Measurements from ENCODE around the gene HHAT. TPM values are rescaled to one million over a fixed set of nuclear protein-coding genes. Genes with fewer than 3 reads are reported as not detected.

The HHAT gene
- total RNA-seq, 3 donors from 2014 or later, result 3.8 to 31.6 (median 15.1) TPM

DNA sequence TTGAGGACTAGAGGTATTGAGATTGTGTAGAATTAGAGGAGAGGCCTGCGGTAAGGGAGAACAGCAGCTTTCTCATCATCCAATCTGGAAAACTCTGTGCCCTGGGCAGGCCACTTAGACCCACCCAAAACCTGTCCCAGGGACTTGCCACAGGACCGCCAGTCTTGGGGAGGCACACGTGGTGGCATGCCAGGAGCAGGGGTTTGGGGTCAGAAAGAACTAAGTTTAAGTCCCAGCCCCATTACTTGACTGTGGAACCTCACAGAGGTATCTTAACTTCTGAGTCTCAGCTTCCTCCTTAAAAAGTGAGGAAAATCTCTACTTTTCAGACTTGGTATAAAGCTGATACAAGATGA, 356.6 kb downstream of the HHAT start:
- DNase-seq (ENCODE audit: low spot score in 2 of 2), result no peak
- Histone ChIP-seq H3K4me1 (no peaks in the 10 kb centered on the region), H3K27me3 (no peaks in the 10 kb centered on the region), H3K4me3 (no peak overlapping the region), H3K9me3 (no peaks in the 10 kb centered on the region), H3K36me3 (no peaks in the 10 kb centered on the region), H3K27ac (no peak overlapping the region)
- TF ChIP-seq, protein P1, sequence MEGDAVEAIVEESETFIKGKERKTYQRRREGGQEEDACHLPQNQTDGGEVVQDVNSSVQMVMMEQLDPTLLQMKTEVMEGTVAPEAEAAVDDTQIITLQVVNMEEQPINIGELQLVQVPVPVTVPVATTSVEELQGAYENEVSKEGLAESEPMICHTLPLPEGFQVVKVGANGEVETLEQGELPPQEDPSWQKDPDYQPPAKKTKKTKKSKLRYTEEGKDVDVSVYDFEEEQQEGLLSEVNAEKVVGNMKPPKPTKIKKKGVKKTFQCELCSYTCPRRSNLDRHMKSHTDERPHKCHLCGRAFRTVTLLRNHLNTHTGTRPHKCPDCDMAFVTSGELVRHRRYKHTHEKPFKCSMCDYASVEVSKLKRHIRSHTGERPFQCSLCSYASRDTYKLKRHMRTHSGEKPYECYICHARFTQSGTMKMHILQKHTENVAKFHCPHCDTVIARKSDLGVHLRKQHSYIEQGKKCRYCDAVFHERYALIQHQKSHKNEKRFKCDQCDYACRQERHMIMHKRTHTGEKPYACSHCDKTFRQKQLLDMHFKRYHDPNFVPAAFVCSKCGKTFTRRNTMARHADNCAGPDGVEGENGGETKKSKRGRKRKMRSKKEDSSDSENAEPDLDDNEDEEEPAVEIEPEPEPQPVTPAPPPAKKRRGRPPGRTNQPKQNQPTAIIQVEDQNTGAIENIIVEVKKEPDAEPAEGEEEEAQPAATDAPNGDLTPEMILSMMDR (IDR thresholded peaks at IDR 0.05), result no peak
- TF ChIP-seq POLR2A (IDR thresholded peaks at IDR 0.05) (no peak), POLR2AphosphoS5 (IDR thresholded peaks at IDR 0.05) (no peak)
- intact Hi-C loops (cut with DNase I; ENCODE audit: low total_unique reads), result no loop called here

- intact Hi-C loops (cut with DNase I; ENCODE audit: low total_unique reads), result no loop called here
- H3K27ac ChIP-seq, result no peak overlapping the region
- no peaks in the 10 kb centered on the region for H3K36me3 ChIP-seq
- TF ChIP-seq POLR2A (IDR thresholded peaks at IDR 0.05), result no peak
- no peak for TF ChIP-seq POLR2AphosphoS5 (IDR thresholded peaks at IDR 0.05)
- TF ChIP-seq, protein P1 (IDR thresholded peaks at IDR 0.05), result no peak
- no peak for DNase-seq (ENCODE audit: low spot score in 2 of 2)
- no peaks in the 10 kb centered on the region for H3K9me3 ChIP-seq
- H3K4me1 ChIP-seq, result no peaks in the 10 kb centered on the region
- no peaks in the 10 kb centered on the region for H3K27me3 ChIP-seq
- no peak overlapping the region for H3K4me3 ChIP-seq
Measured at GRCh38 chr1:210686841-210687240, 358.1 kb downstream of the HHAT start.

DNA sequence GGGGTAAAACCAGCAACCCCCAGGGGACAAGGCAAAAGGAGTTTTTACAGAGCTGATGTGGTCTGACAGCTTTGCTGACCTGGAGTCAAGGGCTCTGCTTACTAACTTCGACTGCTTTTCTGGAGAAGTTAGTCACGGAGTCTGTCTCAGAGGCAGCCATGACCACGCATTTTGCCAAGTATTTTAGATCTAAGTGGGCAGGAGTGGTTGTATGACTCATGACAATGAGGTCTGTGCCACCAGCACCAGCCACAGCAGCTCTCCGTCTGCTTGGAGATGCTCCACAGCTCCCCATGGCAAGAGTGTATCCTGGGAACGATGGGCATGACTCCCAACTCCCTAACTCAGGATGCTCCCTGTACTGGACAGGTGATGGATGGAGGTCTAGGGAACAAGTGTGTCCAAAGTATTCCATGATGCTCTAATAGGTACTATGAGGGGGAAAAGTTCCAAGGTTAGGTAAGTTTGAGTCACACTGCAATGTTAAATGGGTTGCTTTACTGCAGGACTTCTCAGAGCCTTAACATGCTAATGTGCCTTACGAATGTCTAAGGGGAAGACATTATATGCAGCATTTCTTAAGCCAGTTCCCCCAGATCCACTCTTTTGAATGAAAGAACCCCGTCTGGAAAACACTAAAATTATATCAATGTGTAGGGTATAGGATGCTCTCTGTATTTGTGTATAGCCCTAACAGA, 359.0 kb downstream of the HHAT start:
- no peak for TF ChIP-seq POLR2A (IDR thresholded peaks at IDR 0.05)
- TF ChIP-seq POLR2AphosphoS5 (IDR thresholded peaks at IDR 0.05), result no peak
- TF ChIP-seq, protein P1 (IDR thresholded peaks at IDR 0.05), result no peak
- Histone ChIP-seq H3K36me3 (no peaks in the 10 kb centered on the region), H3K4me1 (no peaks in the 10 kb centered on the region), H3K9me3 (no peaks in the 10 kb centered on the region), H3K4me3 (no peak overlapping the region), H3K27me3 (no peaks in the 10 kb centered on the region), H3K27ac (no peak overlapping the region)
- no peak for DNase-seq (ENCODE audit: low spot score in 2 of 2)
- intact Hi-C loops (cut with DNase I; ENCODE audit: low total_unique reads), result no loop called here

- Histone ChIP-seq H3K36me3 (no peaks in the 10 kb centered on the region), H3K27me3 (no peaks in the 10 kb centered on the region), H3K9me3 (no peaks in the 10 kb centered on the region), H3K4me1 (no peaks in the 10 kb centered on the region), H3K27ac (no peak overlapping the region), H3K4me3 (no peak overlapping the region)
- DNase-seq (ENCODE audit: low spot score in 2 of 2), result no peak
- intact Hi-C loops (cut with DNase I; ENCODE audit: low total_unique reads), result no loop called here
- no peak for TF ChIP-seq POLR2A (IDR thresholded peaks at IDR 0.05)
- TF ChIP-seq, protein P1 (IDR thresholded peaks at IDR 0.05), result no peak
- no peak for TF ChIP-seq POLR2AphosphoS5 (IDR thresholded peaks at IDR 0.05)
Measured at GRCh38 chr1:210688512-210689234, 360.0 kb downstream of the HHAT start.

- no peak for DNase-seq (ENCODE audit: low spot score in 2 of 2)
- intact Hi-C loops (cut with DNase I; ENCODE audit: low total_unique reads), result no loop called here
- Histone ChIP-seq H3K27ac (no peak overlapping the region), H3K36me3 (no peaks in the 10 kb centered on the region), H3K27me3 (no peaks in the 10 kb centered on the region), H3K9me3 (no peaks in the 10 kb centered on the region), H3K4me1 (no peaks in the 10 kb centered on the region), H3K4me3 (no peak overlapping the region)
- TF ChIP-seq, protein P1 (IDR thresholded peaks at IDR 0.05), result no peak
- TF ChIP-seq POLR2A (IDR thresholded peaks at IDR 0.05) (no peak), POLR2AphosphoS5 (IDR thresholded peaks at IDR 0.05) (no peak)
Measured at GRCh38 chr1:210689826-210690225, 361.1 kb downstream of the HHAT start.

Measured in breast epithelium (tissue), 4 donors.